ENCODE measurements around the gene TNIK. TPM values are rescaled to one million over a fixed set of nuclear protein-coding genes. Genes with fewer than 3 reads are reported as not detected.

Gene TNIK
- total and polyA plus RNA-seq, 10 of the 15 experiments (the other 5 are each of a cell fraction or from before 2014, with no cell fraction given), result 13.9 to 74.3 (median 48.2) TPM

- in situ Hi-C loops (cut with MboI) (no loop called here), intact Hi-C loops (cut with micrococcal nuclease; ENCODE audit: unreplicated experiment) (loop anchor here (10.0 kb wide), 2 partner anchors 340 to 1110 kb away; partner anchors contain the start of gene SKIL)
- Histone ChIP-seq H2AFZ (ENCODE audit: control insufficient read depth, low read depth, low read length) (no peak overlapping the region), H3K4me1 (ENCODE audit: control insufficient read depth, insufficient read depth, low read length) (peaks cover 12% of the 10 kb centered on the region), H3K4me2 (ENCODE audit: control insufficient read depth, insufficient read depth) (no peak overlapping the region), H3K27me3 (replicated peaks in 1 of 2; ENCODE audit: control insufficient read depth in 2 of 2, insufficient read depth in 2 of 2, low read length in 1 of 2) (no peaks in the 10 kb centered on the region), H3K27ac (ENCODE audit: control insufficient read depth, insufficient read depth) (no peak overlapping the region), H3K79me2 (ENCODE audit: control insufficient read depth, insufficient read depth, low read length) (peaks cover 40% of the 10 kb centered on the region), H3K4me3 (no peak overlapping the region), H3K9me3 (replicated peaks; ENCODE audit: control insufficient read depth, insufficient read depth, low read length) (peaks cover 3% of the 10 kb centered on the region; the same call in 2 of the 3 replicates), H3K36me3 (ENCODE audit: control insufficient read depth in 2 of 2, insufficient read depth in 2 of 2, low read length in 1 of 2) (no peaks in the 10 kb centered on the region), H4K20me1 (ENCODE audit: control insufficient read depth, insufficient read depth) (no peaks in the 10 kb centered on the region), H3K9ac (ENCODE audit: control insufficient read depth, insufficient read depth, low read length) (no peak overlapping the region)
- BruUV-seq (replicated peaks), result no TSS peak
- RAD21 ChIA-PET (ENCODE audit: unreplicated experiment), result interaction anchor here (0.6 kb wide), 1 partner anchor 294 kb away, joined by 3 read pairs; no protein-coding TSS in a partner anchor
- no peak for TF ChIP-seq ASH2L (IDR thresholded peaks at IDR 0.05; ENCODE audit: borderline replicate concordance, low read depth)
- TF ChIP-seq WRNIP1 (IDR thresholded peaks at IDR 0.05; ENCODE audit: borderline replicate concordance, low read depth, low read length), result no peak
- no peak for TF ChIP-seq KDM1A (IDR thresholded peaks at IDR 0.05; ENCODE audit: borderline replicate concordance)
- TF ChIP-seq TARDBP (IDR thresholded peaks at IDR 0.05; ENCODE audit: borderline replicate concordance), result no peak
- TF ChIP-seq PBX3 (IDR thresholded peaks at IDR 0.05; ENCODE audit: insufficient replicate concordance, low read depth, low read length), result no peak
- no peak for TF ChIP-seq YBX1 (IDR thresholded peaks at IDR 0.05)
- no peak for TF ChIP-seq E2F4 (IDR thresholded peaks at IDR 0.05; ENCODE audit: low read depth, low read length)
- WGBS (ENCODE audit: insufficient coverage, insufficient replicate concordance, low lambda C conversion rate, missing lambda C conversion rate), result 100% methylated on average over 2 of the region's 3 CpGs
- FAIRE-seq, result no peak
- no peak for ATAC-seq
- no peak for DNase-seq (ENCODE audit: low read depth, low spot score)
- SMC1A ChIA-PET (ENCODE audit: uncharacterized antibody, unreplicated experiment), result no interaction called here
- POLR2A ChIA-PET, result interaction anchor here (0.6 kb wide), 1 partner anchor 173 kb away, joined by 4 read pairs; no protein-coding TSS in a partner anchor
- CTCF ChIA-PET, result interaction anchor here (0.5 to 0.7 kb wide), 2 partner anchors 26 to 352 kb away, joined by 3 read pairs; no protein-coding TSS in a partner anchor
Observed at GRCh38 chr3:171464462-171464861, 4.3 kb upstream of the TNIK start.

Data from GM12878 (cell line).